ENCODE results near the gene TEX38. TPM values are rescaled to one million over a fixed set of nuclear protein-coding genes. Genes with fewer than 3 reads are reported as not detected.

TEX38 gene
- total and polyA plus RNA-seq, 3 donors from 2014 or later, result 150 to 432 (median 362) TPM

GRCh38 chr1:46703927-46704641 lies 32.4 kb downstream of the TEX38 start:
- no peak for TF ChIP-seq POLR2A (IDR thresholded peaks at IDR 0.05)
- Histone ChIP-seq H3K4me1 (no peaks in the 10 kb centered on the region), H3K27ac (no peak overlapping the region), H3K36me3 (ENCODE audit: low read depth, missing control alignments) (no peaks in the 10 kb centered on the region), H3K27me3 (no peaks in the 10 kb centered on the region), H3K9me3 (no peaks in the 10 kb centered on the region), H3K4me3 (no peak overlapping the region)
- intact Hi-C loops (cut with DNase I; ENCODE audit: low total_unique reads), result no loop called here
- DNase-seq, result no peak
- 77 to 96% methylated on average over 3 of the region's 3 CpGs for WGBS, 2 donors

DNA sequence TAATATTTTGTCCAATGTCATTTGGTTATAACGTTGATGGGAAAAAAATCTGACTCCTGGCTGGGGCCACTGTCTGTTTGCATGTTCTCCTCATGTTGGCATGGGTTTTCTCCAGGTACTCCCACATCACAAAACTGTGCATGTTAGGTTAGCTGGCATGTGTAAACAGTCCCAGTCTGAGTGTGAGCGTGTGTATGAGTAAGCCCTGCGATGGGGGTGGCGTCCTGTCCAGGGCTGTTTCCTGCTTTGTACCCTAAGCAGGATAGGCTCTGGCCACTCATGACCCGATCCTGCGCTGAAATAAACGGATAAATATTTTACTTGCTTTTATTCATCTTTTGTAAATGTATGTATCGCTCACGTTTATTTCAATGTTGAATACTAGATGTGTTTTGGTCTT lies 33.8 kb downstream of the TEX38 start:
- intact Hi-C loops (cut with DNase I; ENCODE audit: low total_unique reads), result no loop called here
- WGBS, 2 donors, result 83 to 85% methylated on average over 9 of the region's 9 CpGs

DNA sequence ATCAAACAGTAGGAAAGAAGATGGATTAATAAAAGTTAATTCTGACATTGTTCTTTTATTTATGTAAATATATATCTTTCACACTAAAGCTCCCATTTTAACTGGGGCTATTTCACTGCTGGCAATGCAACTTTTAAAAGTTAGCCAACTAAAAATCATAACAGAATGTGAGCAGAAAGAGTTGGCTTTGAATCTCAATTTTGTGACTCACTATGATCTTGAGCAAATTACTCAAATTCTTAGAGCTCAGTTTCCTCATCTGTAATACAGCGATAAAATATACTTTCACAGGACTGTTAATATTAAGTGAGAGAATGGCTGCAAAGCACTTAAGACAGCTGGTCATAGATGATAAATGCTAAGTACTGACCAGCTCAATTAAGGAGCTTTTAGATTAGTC lies 36.5 kb downstream of the TEX38 start:
- no peaks in the 10 kb centered on the region for H3K36me3 ChIP-seq (ENCODE audit: low read depth, missing control alignments)
- TF ChIP-seq CTCF (IDR thresholded peaks at IDR 0.05) (no peak), POLR2A (IDR thresholded peaks at IDR 0.05) (no peak)
- no peaks in the 10 kb centered on the region for H3K9me3 ChIP-seq
- no peak for DNase-seq
- H3K27me3 ChIP-seq, result no peaks in the 10 kb centered on the region
- 95 to 100% methylated on average over 1 of the region's 1 CpG for WGBS, 2 donors
- no peak overlapping the region for H3K4me3 ChIP-seq
- intact Hi-C loops (cut with DNase I; ENCODE audit: low total_unique reads), result no loop called here
- no peak overlapping the region for H3K27ac ChIP-seq
- H3K4me1 ChIP-seq, result no peaks in the 10 kb centered on the region

More for the DNA sequence above, 33.8 kb downstream of the TEX38 start:
- H3K4me3 ChIP-seq, result no peak overlapping the region
- no peak overlapping the region for H3K27ac ChIP-seq
- no peaks in the 10 kb centered on the region for H3K27me3 ChIP-seq
- DNase-seq, result no peak
- no peaks in the 10 kb centered on the region for H3K9me3 ChIP-seq
- TF ChIP-seq CTCF (IDR thresholded peaks at IDR 0.05) (no peak), POLR2A (IDR thresholded peaks at IDR 0.05) (no peak)
- H3K36me3 ChIP-seq (ENCODE audit: low read depth, missing control alignments), result no peaks in the 10 kb centered on the region
- no peaks in the 10 kb centered on the region for H3K4me1 ChIP-seq

DNA sequence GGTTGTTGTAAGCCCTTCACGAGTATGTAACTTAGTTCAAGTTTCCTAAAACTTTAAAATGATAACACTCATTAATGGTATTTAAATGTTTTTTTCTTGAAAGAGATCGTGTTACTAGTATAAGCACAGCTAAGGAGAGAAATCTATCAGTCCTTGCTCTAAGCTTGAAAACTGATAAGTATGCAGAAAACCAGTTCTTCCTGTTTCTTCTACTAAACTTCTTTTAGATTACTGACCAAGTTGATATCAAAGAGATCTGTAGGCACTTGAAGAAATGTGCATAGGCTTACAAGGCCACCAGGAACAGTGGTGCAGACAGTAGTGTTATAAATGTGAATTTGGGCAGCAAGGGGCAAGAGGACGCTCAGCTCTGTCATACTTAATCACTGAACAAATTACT lies 43.3 kb downstream of the TEX38 start:
- Histone ChIP-seq H3K27me3 (no peaks in the 10 kb centered on the region), H3K4me1 (peaks cover 15% of the 10 kb centered on the region), H3K4me3 (no peak overlapping the region), H3K36me3 (ENCODE audit: low read depth, missing control alignments) (no peaks in the 10 kb centered on the region), H3K27ac (no peak overlapping the region), H3K9me3 (no peaks in the 10 kb centered on the region)
- DNase-seq, result no peak
- intact Hi-C loops (cut with DNase I; ENCODE audit: low total_unique reads), result no loop called here
- WGBS, 2 donors, result 75 to 83% methylated on average over 3 of the region's 3 CpGs
- TF ChIP-seq POLR2A (IDR thresholded peaks at IDR 0.05) (no peak), CTCF (IDR thresholded peaks at IDR 0.05) (no peak)

GRCh38 chr1:46717654-46718053 lies 46.0 kb downstream of the TEX38 start:
- H3K4me3 ChIP-seq, result peak overlapping the region in 1 of 2 donors; percentile 90
- DNase-seq, result no peak
- no peaks in the 10 kb centered on the region for H3K9me3 ChIP-seq
- 61 to 66% methylated on average over 9 of the region's 9 CpGs for WGBS, 2 donors
- H3K27ac ChIP-seq, result no peak overlapping the region
- no peaks in the 10 kb centered on the region for H3K36me3 ChIP-seq (ENCODE audit: low read depth, missing control alignments)
- H3K27me3 ChIP-seq, result no peaks in the 10 kb centered on the region
- no peak for TF ChIP-seq POLR2A (IDR thresholded peaks at IDR 0.05)
- TF ChIP-seq CTCF (IDR thresholded peaks at IDR 0.05), result no peak
- H3K4me1 ChIP-seq, result peaks cover 15% of the 10 kb centered on the region
- intact Hi-C loops (cut with DNase I; ENCODE audit: low total_unique reads), result no loop called here
